B cell (primary cell): ENCODE results near the gene PNKD.

ENCODE experiments used
- CTCF ChIP-seq: fragments of 200-600 bp; IDR thresholded peaks from one replicate; pipeline ENCODE4 v1.8.0; 2022; ENCODE audit warnings: antibody characterized with exemption, mild to moderate bottlenecking
- EZH2 ChIP-seq: IDR thresholded peaks from 2 replicates; pipeline ENCODE4 v1.6.1; 2012; ENCODE audit warnings: borderline replicate concordance, low read depth, mild to moderate bottlenecking, moderate library complexity, low read length; ENCODE audit not compliant: insufficient read depth, poor library complexity, severe bottlenecking

GRCh38 chr2:218238887-218239286 lies 31.4 kb upstream of the PNKD start:
- TF ChIP-seq EZH2 = no peak
- no peak for TF ChIP-seq CTCF
